ENCODE data around the gene GRAMD1A.

The GRAMD1A gene

DNA sequence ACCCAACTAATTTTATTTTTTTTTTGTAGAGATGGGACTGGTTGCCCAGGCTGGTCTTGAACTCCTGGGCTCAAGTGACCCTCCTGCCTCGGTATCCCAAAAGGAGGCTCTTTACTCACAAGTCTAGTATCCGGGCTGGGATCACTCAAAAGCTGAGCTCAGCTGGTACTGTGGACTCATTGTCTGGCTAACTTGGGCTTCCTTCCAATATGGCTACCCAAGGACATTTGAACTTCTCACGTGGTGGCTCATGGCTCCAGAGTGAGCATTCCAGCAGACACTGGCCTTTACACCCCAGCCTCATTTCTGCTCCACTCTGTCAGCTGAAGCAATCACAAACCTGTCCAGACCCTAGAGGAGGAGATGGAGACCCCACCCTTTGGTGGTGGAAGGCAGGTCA lies 70.3 kb downstream of the GRAMD1A start:
- Histone ChIP-seq H3K9me2 (replicated peaks; ENCODE audit: low read depth, low read length) (no peaks in the 10 kb centered on the region), H3K79me2 (ENCODE audit: insufficient read depth, low read length) (no peaks in the 10 kb centered on the region), H3K9ac (ENCODE audit: low read depth, low read length, poor library complexity, severe bottlenecking) (no peak overlapping the region), H2AFZ (ENCODE audit: low read length) (no peak overlapping the region), H3K36me3 (ENCODE audit: insufficient read depth, low read length) (no peaks in the 10 kb centered on the region), H3K4me1 (ENCODE audit: insufficient read depth, low read length, poor library complexity, severe bottlenecking) (no peaks in the 10 kb centered on the region), H3K9me3 (ENCODE audit: insufficient read depth, low read depth, low read length) (no peaks in the 10 kb centered on the region), H4K20me1 (ENCODE audit: insufficient read depth, low read length, poor library complexity, severe bottlenecking) (no peaks in the 10 kb centered on the region), H3K4me3 (ENCODE audit: low read length, poor library complexity, severe bottlenecking) (no peak overlapping the region), H3F3A (ENCODE audit: low read depth) (no peaks in the 10 kb centered on the region), H3K27me3 (ENCODE audit: insufficient read depth, low read length, poor library complexity, severe bottlenecking) (no peaks in the 10 kb centered on the region), H3K4me2 (ENCODE audit: low read depth, low read length, poor library complexity, severe bottlenecking) (no peak overlapping the region)
- TF ChIP-seq, protein P1, sequence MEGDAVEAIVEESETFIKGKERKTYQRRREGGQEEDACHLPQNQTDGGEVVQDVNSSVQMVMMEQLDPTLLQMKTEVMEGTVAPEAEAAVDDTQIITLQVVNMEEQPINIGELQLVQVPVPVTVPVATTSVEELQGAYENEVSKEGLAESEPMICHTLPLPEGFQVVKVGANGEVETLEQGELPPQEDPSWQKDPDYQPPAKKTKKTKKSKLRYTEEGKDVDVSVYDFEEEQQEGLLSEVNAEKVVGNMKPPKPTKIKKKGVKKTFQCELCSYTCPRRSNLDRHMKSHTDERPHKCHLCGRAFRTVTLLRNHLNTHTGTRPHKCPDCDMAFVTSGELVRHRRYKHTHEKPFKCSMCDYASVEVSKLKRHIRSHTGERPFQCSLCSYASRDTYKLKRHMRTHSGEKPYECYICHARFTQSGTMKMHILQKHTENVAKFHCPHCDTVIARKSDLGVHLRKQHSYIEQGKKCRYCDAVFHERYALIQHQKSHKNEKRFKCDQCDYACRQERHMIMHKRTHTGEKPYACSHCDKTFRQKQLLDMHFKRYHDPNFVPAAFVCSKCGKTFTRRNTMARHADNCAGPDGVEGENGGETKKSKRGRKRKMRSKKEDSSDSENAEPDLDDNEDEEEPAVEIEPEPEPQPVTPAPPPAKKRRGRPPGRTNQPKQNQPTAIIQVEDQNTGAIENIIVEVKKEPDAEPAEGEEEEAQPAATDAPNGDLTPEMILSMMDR (conservative IDR thresholded peaks at IDR 0.05; ENCODE audit: low read length) = no peak
- TF ChIP-seq EZH2phosphoT487 (IDR thresholded peaks at IDR 0.05; ENCODE audit: borderline replicate concordance) = no peak

GRCh38 chr19:35073516-35073915 lies 73.4 kb downstream of the GRAMD1A start:
- H3K4me3 ChIP-seq (ENCODE audit: low read length, poor library complexity, severe bottlenecking) = no peak overlapping the region
- H2AFZ ChIP-seq (ENCODE audit: low read length) = no peak overlapping the region
- H4K20me1 ChIP-seq (ENCODE audit: insufficient read depth, low read length, poor library complexity, severe bottlenecking) = no peaks in the 10 kb centered on the region
- H3K4me1 ChIP-seq (ENCODE audit: insufficient read depth, low read length, poor library complexity, severe bottlenecking) = no peaks in the 10 kb centered on the region
- no peaks in the 10 kb centered on the region for H3K79me2 ChIP-seq (ENCODE audit: insufficient read depth, low read length)
- no peaks in the 10 kb centered on the region for H3K9me2 ChIP-seq (replicated peaks; ENCODE audit: low read depth, low read length)
- H3K4me2 ChIP-seq (ENCODE audit: low read depth, low read length, poor library complexity, severe bottlenecking) = no peak overlapping the region
- H3K36me3 ChIP-seq (ENCODE audit: insufficient read depth, low read length) = no peaks in the 10 kb centered on the region
- H3F3A ChIP-seq (ENCODE audit: low read depth) = no peaks in the 10 kb centered on the region
- no peaks in the 10 kb centered on the region for H3K9me3 ChIP-seq (ENCODE audit: insufficient read depth, low read depth, low read length)
- no peaks in the 10 kb centered on the region for H3K27me3 ChIP-seq (ENCODE audit: insufficient read depth, low read length, poor library complexity, severe bottlenecking)
- TF ChIP-seq, protein P1 (conservative IDR thresholded peaks at IDR 0.05; ENCODE audit: low read length) = no peak
- no peak for TF ChIP-seq EZH2phosphoT487 (IDR thresholded peaks at IDR 0.05; ENCODE audit: borderline replicate concordance)
- H3K9ac ChIP-seq (ENCODE audit: low read depth, low read length, poor library complexity, severe bottlenecking) = no peak overlapping the region

DNA sequence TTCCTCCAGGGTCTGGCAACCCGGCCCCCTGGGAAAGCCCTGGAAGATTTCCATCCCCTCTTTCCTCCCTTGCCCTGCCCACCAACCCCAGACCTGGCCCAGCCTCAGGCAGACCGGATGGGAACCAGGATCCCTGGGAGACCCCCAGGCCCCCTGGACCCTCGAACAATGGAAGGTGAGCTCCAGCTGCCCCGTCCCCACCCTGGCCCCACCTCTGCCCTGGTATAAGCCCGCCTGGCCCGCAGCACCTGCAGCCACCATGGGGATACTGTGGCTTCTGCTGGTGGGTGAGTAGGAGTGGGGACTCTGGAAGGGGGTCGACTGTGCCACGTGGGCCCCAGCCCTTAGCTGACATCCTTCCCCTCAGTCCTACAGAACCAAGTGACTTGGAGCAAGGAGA lies 73.8 kb downstream of the GRAMD1A start:
- H3K36me3 ChIP-seq (ENCODE audit: insufficient read depth, low read length) = no peaks in the 10 kb centered on the region
- H2AFZ ChIP-seq (ENCODE audit: low read length) = no peak overlapping the region
- TF ChIP-seq, protein P1 (conservative IDR thresholded peaks at IDR 0.05; ENCODE audit: low read length) = no peak
- TF ChIP-seq EZH2phosphoT487 (IDR thresholded peaks at IDR 0.05; ENCODE audit: borderline replicate concordance) = no peak
- H3K9me3 ChIP-seq (ENCODE audit: insufficient read depth, low read depth, low read length) = no peaks in the 10 kb centered on the region
- no peak overlapping the region for H3K4me2 ChIP-seq (ENCODE audit: low read depth, low read length, poor library complexity, severe bottlenecking)
- no peaks in the 10 kb centered on the region for H3F3A ChIP-seq (ENCODE audit: low read depth)
- no peak overlapping the region for H3K9ac ChIP-seq (ENCODE audit: low read depth, low read length, poor library complexity, severe bottlenecking)
- H3K4me3 ChIP-seq (ENCODE audit: low read length, poor library complexity, severe bottlenecking) = no peak overlapping the region
- H3K79me2 ChIP-seq (ENCODE audit: insufficient read depth, low read length) = no peaks in the 10 kb centered on the region
- no peaks in the 10 kb centered on the region for H3K27me3 ChIP-seq (ENCODE audit: insufficient read depth, low read length, poor library complexity, severe bottlenecking)
- H3K4me1 ChIP-seq (ENCODE audit: insufficient read depth, low read length, poor library complexity, severe bottlenecking) = no peaks in the 10 kb centered on the region
- H3K9me2 ChIP-seq (replicated peaks; ENCODE audit: low read depth, low read length) = no peaks in the 10 kb centered on the region
- H4K20me1 ChIP-seq (ENCODE audit: insufficient read depth, low read length, poor library complexity, severe bottlenecking) = no peaks in the 10 kb centered on the region
